NCI-H1092 treated with DMSO at 0.1 percent for 48 hours (cell line): Measurements from ENCODE around the gene ANP32A.
"Not testable (repeated sequence)": the region's sequence is repeated elsewhere in the genome, so short reads cannot be mapped to it uniquely, and the experiment has no call there.

Source experiments
- DNase-seq: peaks from one replicate; lab custom pipeline; 2025; lab: John Stamatoyannopoulos, UW

Gene ANP32A

GRCh38 chr15:68781766-68782588, 38.7 kb downstream of the ANP32A start:
- DNase-seq: no peak

GRCh38 chr15:68781217-68781616, 39.5 kb downstream of the ANP32A start:
- DNase-seq: no peak

- DNase-seq: no peak
Measured at GRCh38 chr15:68778876-68779275, 41.8 kb downstream of the ANP32A start.

GRCh38 chr15:68776477-68777270, 44.0 kb downstream of the ANP32A start:
- DNase-seq: no peak

- DNase-seq: no peak
Measured at GRCh38 chr15:68775671-68776476, 44.8 kb downstream of the ANP32A start.

- no peak for DNase-seq
Measured at GRCh38 chr15:68775236-68775577, 45.5 kb downstream of the ANP32A start.

GRCh38 chr15:68774521-68775235, 46.0 kb downstream of the ANP32A start:
- no peak for DNase-seq

GRCh38 chr15:68774120-68774519, 46.6 kb downstream of the ANP32A start:
- DNase-seq: no peak

- DNase-seq: no peak
Measured at GRCh38 chr15:68773036-68773435, 47.7 kb downstream of the ANP32A start.

GRCh38 chr15:68770216-68770615, 50.5 kb downstream of the ANP32A start:
- no peak for DNase-seq

- no peak for DNase-seq
Measured at GRCh38 chr15:68769702-68770101, 51.0 kb downstream of the ANP32A start.

- DNase-seq: no peak
Measured at GRCh38 chr15:68768321-68768720, 52.4 kb downstream of the ANP32A start.

- no peak for DNase-seq
Measured at GRCh38 chr15:68767833-68768232, 52.9 kb downstream of the ANP32A start.

- no peak for DNase-seq
Measured at GRCh38 chr15:68765602-68766368, 54.9 kb downstream of the ANP32A start.

GRCh38 chr15:68764090-68764489, 56.6 kb downstream of the ANP32A start:
- DNase-seq: no peak

- no peak for DNase-seq
Measured at GRCh38 chr15:68763063-68763462, 57.6 kb downstream of the ANP32A start.

GRCh38 chr15:68759982-68760579, 60.6 kb downstream of the ANP32A start:
- not testable (repeated sequence) for DNase-seq

- DNase-seq: no peak
Measured at GRCh38 chr15:68755731-68756130, 65.0 kb downstream of the ANP32A start.

- no peak for DNase-seq
Measured at GRCh38 chr15:68751622-68752021, 69.1 kb downstream of the ANP32A start.

- no peak for DNase-seq
Measured at GRCh38 chr15:68749793-68750192, 70.9 kb downstream of the ANP32A start.

- DNase-seq: no peak
Measured at GRCh38 chr15:68749365-68749764, 71.3 kb downstream of the ANP32A start.
